ENCODE measurements around the gene KCNJ12.
"Not testable (repeated sequence)": the region's sequence is repeated elsewhere in the genome, so short reads cannot be mapped to it uniquely, and the experiment has no call there.

The KCNJ12 gene

GRCh38 chr17:21388066-21388465 lies 11.9 kb downstream of the KCNJ12 start:
- no peak for DNase-seq

GRCh38 chr17:21388944-21389343 lies 12.8 kb downstream of the KCNJ12 start:
- no peak for DNase-seq

- no peak for DNase-seq
Measured at GRCh38 chr17:21389394-21389793, 13.2 kb downstream of the KCNJ12 start.

GRCh38 chr17:21390294-21390693 lies 14.1 kb downstream of the KCNJ12 start:
- no peak for DNase-seq

- no peak for DNase-seq
Measured at GRCh38 chr17:21392266-21392665, 16.1 kb downstream of the KCNJ12 start.

- no peak for DNase-seq
Measured at GRCh38 chr17:21394265-21394664, 18.1 kb downstream of the KCNJ12 start.

- DNase-seq: no peak
Measured at GRCh38 chr17:21395764-21396163, 19.6 kb downstream of the KCNJ12 start.

- no peak for DNase-seq
Measured at GRCh38 chr17:21396237-21396636, 20.1 kb downstream of the KCNJ12 start.

- DNase-seq: no peak
Measured at GRCh38 chr17:21397341-21398190, 21.4 kb downstream of the KCNJ12 start.

- DNase-seq: no peak
Measured at GRCh38 chr17:21399474-21400186, 23.5 kb downstream of the KCNJ12 start.

GRCh38 chr17:21400187-21400569 lies 24.0 kb downstream of the KCNJ12 start:
- not testable (repeated sequence) for DNase-seq

- no peak for DNase-seq
Measured at GRCh38 chr17:21400816-21401593, 24.8 kb downstream of the KCNJ12 start.

- DNase-seq: not testable (repeated sequence)
Measured at GRCh38 chr17:21402166-21402571, 26.0 kb downstream of the KCNJ12 start.

GRCh38 chr17:21402926-21403325 lies 26.8 kb downstream of the KCNJ12 start:
- DNase-seq: not testable (repeated sequence)

- DNase-seq: not testable (repeated sequence)
Measured at GRCh38 chr17:21404106-21404505, 27.9 kb downstream of the KCNJ12 start.

GRCh38 chr17:21404539-21404938 lies 28.4 kb downstream of the KCNJ12 start:
- not testable (repeated sequence) for DNase-seq

GRCh38 chr17:21404956-21405731 lies 29.0 kb downstream of the KCNJ12 start:
- DNase-seq: not testable (repeated sequence)

- not testable (repeated sequence) for DNase-seq
Measured at GRCh38 chr17:21405904-21406400, 29.8 kb downstream of the KCNJ12 start.

- not testable (repeated sequence) for DNase-seq
Measured at GRCh38 chr17:21406616-21407404, 30.7 kb downstream of the KCNJ12 start.

- not testable (repeated sequence) for DNase-seq
Measured at GRCh38 chr17:21407752-21408151, 31.6 kb downstream of the KCNJ12 start.

- not testable (repeated sequence) for DNase-seq
Measured at GRCh38 chr17:21408224-21408623, 32.1 kb downstream of the KCNJ12 start.
